ENCODE results near the gene NF1. TPM values are rescaled to one million over a fixed set of nuclear protein-coding genes. Genes with fewer than 3 reads are reported as not detected.
"Not testable (repeated sequence)": the region's sequence is repeated elsewhere in the genome, so short reads cannot be mapped to it uniquely, and the experiment has no call there.

Gene NF1
- total RNA-seq, 1 donor from 2014 or later = 38.9 TPM

DNA sequence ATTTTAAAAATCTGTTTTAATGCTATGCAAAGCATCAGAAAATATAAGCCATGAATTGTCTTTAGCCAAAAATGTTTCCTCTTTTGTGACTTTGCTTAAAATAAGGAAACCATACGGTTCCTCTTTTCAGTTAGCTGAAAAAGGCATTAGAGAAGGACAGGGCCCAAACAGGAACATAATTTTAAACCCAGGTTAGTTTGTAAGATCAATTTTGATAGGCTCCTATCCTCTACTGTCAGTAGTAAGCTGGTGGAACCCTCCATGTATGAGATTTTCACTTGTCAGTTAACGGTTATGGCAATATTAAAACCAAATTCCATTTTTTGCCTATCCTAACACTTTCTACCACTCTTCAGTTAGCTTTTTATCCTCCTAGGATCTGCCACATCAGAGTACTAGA lies 214.8 kb downstream of the NF1 start:
- DNase-seq (no peak), ATAC-seq (ENCODE audit: poor library complexity) (peak; percentile 32)
- intact Hi-C loops (cut with DNase I) = no loop called here

DNA sequence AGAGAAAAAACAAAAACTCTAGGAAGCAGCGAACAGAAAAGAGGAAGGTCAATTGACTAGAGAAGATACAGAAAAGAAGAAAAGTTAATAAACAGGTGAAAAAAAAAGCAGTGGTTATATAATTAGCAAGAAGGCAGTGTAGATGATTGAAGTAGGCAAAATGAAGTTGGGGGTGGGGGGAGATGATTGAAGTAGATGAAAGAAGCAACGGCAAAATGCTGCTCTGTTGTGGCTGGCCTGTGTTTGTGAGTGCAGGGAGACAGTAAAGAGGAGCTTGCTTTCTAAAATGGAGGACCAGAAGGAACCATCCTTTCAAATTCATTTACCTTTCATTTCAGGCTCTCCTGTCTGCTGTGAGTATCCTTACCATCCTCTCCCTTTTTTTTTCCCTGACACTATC lies 215.5 kb downstream of the NF1 start:
- intact Hi-C loops (cut with DNase I) = no loop called here
- DNase-seq = no peak
- no peak for ATAC-seq (ENCODE audit: poor library complexity)

- no peak for DNase-seq
- intact Hi-C loops (cut with DNase I) = no loop called here
These were observed 216.1 kb downstream of the NF1 start for GRCh38 chr17:31310886-31311285.

GRCh38 chr17:31311526-31311925 lies 216.7 kb downstream of the NF1 start:
- no peak for ATAC-seq (ENCODE audit: poor library complexity)
- no peak for DNase-seq
- intact Hi-C loops (cut with DNase I) = no loop called here

More at GRCh38 chr17:31310886-31311285, 216.1 kb downstream of the NF1 start:
- no peak for ATAC-seq (ENCODE audit: poor library complexity)

DNA sequence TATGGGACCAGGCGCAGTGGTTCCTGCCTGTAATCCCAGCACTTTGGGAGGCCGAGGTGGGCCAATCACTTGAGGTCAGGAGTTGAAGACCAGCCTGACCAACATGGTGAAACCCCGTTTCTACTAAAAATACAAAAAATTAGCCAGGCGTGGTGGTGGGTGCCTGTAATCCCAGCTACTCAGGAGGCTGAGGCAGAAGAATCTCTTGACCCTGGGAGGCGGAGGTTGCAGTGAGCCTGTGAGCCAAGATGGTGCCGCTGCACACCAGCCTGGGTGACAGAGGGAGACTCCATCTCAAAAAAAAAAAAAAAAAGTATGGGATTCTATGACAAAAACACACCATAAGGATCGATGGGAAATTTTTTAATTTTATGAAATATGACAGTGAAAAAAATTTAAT lies 217.4 kb downstream of the NF1 start:
- intact Hi-C loops (cut with DNase I); ATAC-seq (ENCODE audit: poor library complexity); DNase-seq: not testable (repeated sequence)

GRCh38 chr17:31313982-31314781 lies 219.4 kb downstream of the NF1 start, which contains the start of gene EVI2B:
EVI2B (minus strand) TSS chr17:31314054; CDS start chr17:31305609, 8,445 bp downstream.
- intact Hi-C loops (cut with DNase I) = no loop called here
- DNase-seq (no peak), ATAC-seq (ENCODE audit: poor library complexity) (peak; percentile 36)

DNA sequence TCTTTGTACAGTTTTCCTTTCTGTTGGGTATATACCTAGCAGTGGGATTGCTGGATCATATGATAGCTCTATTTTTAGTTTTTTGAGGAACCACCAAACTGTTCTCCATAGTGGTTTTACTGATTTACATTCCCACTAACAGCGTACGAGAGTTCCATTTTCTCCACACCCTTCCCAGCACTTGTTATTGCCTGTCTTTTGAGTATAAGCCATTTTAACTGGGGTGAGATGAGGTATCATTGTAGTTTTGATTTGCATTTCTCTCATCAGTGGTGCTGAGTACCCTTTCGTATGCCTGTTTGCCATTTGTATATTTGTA lies 220.0 kb downstream of the NF1 start:
- ATAC-seq (ENCODE audit: poor library complexity) (no peak), DNase-seq (no peak)
- intact Hi-C loops (cut with DNase I) = no loop called here

DNA sequence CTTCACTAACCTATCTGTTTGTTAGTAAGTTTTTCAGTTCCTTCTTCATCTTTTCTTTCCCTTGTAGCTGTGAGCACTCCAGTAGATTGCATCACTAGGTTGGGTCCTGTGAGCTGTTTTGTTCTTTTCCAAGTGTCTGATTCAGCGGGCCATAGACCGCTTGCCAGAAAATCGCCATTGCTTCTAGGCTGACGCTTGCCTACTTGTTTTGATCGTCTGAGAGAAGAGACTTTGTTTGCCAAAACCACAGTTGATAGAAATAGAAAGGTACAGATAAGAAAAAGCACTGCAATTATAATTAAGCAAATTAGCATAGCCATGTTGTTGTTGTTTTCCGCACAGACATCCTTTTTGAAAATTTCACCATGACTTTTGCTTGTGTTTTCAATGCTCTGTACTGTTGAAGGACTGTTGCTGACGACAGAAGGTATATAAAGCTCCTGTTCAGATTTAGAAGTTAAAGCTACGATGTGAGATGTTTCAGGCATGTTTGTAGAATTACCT lies 223.6 kb downstream of the NF1 start:
- DNase-seq (peak; percentile 65), ATAC-seq (ENCODE audit: poor library complexity) (peak; percentile 90)
- intact Hi-C loops (cut with DNase I) = no loop called here

DNA sequence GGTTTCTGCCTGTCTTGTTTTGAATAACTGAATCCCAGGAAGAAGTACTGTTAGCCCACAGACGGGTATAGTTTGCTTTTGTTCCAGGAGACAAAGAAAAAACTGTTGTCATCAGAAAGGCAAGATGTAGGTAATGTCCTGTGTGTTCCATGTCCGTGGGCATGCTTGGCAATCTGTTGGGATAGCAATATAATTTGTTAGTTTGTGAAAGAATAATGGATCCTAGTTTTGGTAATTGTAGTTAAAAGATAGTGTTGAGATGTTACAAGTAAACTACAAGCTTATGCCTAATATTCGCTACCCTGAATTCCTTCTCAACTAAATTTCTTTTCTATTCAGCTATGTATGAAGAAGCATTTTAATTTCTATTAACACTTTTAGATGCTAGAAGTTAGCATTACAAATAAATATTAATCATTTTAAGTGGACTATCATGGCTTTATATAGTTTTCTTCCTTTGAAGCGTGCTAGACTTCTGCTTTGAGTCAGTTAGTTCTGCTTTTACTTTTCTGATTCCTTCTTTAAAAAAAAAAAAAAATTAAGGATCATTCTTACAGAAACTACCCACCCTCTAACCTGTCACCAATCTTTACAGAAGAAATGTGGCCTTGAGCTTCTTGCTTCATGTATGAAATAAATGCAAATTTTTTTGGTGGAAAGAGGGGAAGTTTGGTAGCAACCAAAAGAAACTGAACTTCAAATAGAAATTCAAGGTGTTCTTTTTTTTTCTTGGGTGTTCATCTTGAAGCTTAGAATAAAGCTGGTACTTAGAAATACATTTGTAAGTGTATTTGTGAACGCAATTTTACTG lies 224.3 kb downstream of the NF1 start:
- no peak for DNase-seq
- intact Hi-C loops (cut with DNase I) = no loop called here
- no peak for ATAC-seq (ENCODE audit: poor library complexity)

DNA sequence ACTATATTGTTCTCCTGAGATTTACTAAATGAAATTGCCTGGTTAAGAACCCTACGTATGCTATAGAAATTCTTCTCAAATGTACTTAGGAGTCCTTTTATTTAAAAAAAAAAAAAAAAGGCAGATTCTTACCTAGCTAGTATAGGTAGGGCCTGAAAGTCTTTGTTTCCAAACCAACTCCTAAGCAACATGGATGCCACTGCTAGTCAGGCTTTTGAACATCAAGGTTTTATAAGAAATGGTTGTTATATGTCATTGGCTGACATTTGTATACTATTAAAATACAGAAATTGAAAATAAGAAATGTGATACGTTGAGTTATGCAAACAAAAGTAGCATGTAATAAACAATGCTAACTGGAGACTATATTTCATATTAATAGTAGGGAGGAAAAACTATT lies 225.5 kb downstream of the NF1 start:
- ATAC-seq (ENCODE audit: poor library complexity) = no peak
- no peak for DNase-seq
- intact Hi-C loops (cut with DNase I) = no loop called here

DNA sequence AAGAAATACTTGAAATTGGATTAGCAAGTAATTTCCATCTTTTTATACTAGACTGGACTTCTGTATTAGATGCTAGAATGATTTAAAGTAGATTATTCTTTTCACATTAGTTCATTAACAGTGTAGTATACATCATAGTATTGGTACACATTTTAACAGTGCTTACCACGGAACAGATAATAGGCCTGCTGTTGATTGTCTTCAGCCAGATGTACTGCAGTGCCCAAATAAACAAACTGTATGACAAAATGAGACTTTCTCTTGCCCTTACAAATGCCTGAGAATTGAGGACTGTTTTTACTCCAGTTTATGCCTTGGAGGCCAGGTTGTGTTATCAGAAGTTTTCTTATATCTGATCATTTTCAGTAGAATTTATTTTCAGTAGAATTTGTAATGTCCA lies 226.0 kb downstream of the NF1 start:
- ATAC-seq (ENCODE audit: poor library complexity) (peak; percentile 25), DNase-seq (no peak)
- intact Hi-C loops (cut with DNase I) = no loop called here

GRCh38 chr17:31321481-31321880 lies 226.7 kb downstream of the NF1 start, which contains the start of gene EVI2A:
EVI2A (minus strand) TSS chr17:31321622; CDS start chr17:31319013, 2,609 bp downstream.
- ATAC-seq (ENCODE audit: poor library complexity) = peak; percentile 44
- intact Hi-C loops (cut with DNase I) = no loop called here
- no peak for DNase-seq

GRCh38 chr17:31321966-31322365 lies 227.2 kb downstream of the NF1 start:
- intact Hi-C loops (cut with DNase I) = no loop called here
- ATAC-seq (ENCODE audit: poor library complexity) (no peak), DNase-seq (no peak)

DNA sequence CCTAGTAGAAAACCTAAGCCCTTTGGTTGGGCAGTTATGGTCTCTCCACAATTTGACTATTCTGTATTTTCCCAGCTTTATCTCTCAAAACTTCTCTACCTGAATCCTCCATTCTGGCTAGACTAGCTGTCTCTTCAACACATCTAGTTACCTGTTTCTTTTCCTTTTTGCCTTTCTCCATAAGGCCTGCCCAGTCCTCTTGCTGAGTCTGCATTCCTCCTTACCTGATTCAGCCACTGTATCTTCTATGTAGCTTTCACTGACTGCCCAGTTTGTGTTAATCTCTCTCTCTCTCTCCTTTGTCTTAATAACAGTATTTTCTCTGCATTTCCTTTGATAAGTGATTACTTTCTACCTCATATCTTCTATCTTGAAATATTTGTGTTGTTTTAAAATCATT lies 228.8 kb downstream of the NF1 start:
- DNase-seq (no peak), ATAC-seq (ENCODE audit: poor library complexity) (no peak)
- intact Hi-C loops (cut with DNase I) = no loop called here

DNA sequence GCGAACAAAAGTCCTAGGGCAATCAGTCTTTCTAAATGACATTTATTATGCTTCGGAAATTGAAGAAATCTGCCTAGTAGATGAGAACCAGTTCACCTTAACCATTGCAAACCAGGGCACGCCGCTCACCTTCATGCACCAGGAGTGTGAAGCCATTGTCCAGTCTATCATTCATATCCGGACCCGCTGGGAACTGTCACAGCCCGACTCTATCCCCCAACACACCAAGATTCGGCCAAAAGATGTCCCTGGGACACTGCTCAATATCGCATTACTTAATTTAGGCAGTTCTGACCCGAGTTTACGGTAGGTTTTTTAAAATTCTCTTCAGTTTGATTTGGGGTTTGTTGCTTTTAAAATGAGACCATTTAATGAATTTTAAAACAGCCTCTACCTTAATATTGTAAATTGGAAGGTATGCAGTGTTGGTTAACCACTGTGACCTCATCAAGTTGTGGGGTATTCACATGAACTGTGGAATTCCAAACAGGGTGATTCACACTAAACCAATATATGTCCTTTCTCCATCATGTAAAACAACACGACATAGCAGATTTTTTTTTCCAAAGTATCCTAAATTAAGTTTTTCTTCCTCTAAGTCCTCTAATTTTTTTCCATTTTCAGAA lies 232.9 kb downstream of the NF1 start:
- DNase-seq = no peak
- intact Hi-C loops (cut with DNase I) = no loop called here
- ATAC-seq (ENCODE audit: poor library complexity) = no peak

DNA sequence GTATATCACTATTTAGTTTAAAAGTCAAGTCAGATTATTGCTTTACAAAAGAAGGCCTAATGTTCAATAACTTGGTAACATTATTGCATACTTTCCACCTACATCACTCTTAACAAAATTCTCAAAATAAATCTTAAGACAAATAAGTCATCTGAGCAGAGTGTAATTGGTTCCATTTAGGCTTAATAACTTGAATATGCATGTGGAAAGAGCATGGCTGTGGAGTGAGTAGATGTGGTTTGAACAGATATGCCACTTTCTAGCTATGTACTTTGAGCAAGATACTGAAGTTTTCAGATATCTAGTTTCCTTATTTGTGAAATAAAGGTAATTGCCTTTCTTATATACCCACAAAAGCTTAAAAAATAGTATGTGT lies 233.4 kb downstream of the NF1 start:
- intact Hi-C loops (cut with DNase I) = no loop called here
- DNase-seq = no peak
- ATAC-seq (ENCODE audit: poor library complexity) = no peak

DNA sequence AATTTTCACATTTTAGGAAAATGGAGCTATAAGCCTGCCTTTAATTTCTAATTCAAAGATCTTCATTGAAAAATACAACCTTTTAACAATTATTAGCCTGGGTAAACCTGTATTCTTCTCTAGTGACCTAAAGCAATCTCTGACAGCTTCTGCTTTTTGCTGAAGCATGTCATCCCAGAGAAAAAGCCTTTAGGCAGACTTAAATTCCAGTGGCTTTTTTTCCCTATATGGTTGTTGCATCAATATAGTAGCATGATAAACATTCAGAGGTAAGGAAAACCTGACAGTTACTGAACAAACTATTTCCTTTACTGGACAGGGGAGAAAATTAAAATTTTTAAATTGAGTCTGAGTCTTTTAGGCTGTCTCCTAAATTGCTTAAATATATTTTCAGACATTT lies 234.4 kb downstream of the NF1 start:
- DNase-seq (no peak), ATAC-seq (ENCODE audit: poor library complexity) (no peak)
- intact Hi-C loops (cut with DNase I) = no loop called here

DNA sequence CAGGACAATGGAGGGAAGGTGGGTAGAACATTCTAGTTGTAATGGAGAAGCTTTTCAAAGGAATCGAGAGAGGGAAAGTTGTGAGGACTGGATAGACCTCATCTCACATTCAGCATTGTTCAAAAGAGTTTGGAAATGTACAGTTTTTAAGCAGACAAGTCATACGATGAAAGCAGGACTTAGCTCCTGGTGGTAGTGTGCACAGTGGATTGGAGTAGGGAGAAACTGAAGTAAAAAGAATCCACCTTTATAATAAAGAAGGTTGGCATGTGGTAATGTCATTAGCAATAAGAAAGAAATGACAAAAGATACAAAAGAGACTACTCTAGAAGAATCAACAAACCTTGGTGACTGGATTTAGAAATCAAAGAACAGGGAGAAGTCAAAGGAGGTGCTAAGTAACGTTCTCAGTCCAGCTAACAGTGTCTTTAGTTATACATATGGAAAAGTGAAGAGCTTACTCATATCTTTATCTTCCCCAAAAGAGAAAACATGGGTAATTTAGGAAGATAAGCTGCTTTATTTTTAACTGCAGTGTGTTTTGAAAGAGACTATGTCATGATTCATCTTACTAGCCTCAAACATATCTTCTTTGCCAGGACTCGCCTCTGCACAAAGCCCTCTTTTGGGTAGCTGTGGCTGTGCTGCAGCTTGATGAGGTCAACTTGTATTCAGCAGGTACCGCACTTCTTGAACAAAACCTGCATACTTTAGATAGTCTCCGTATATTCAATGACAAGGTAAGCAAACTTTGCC lies 245.3 kb downstream of the NF1 start:
- ATAC-seq (ENCODE audit: poor library complexity) (no peak), DNase-seq (no peak)
- intact Hi-C loops (cut with DNase I) = no loop called here
